GM12892 (cell line): ENCODE data around the gene C4orf50.

Source experiments
- POLR2A ChIP-seq: IDR thresholded peaks from 2 replicates; pipeline ENCODE4 v1.6.1; 2011; ENCODE audit warnings: low read depth, low read length, control low read depth
- POLR2AphosphoS5 ChIP-seq: IDR thresholded peaks from 2 replicates; pipeline ENCODE4 v1.6.1; 2011; ENCODE audit warnings: low read depth, low read length, control low read depth

- TF ChIP-seq POLR2AphosphoS5, result no peak
- TF ChIP-seq POLR2A, result no peak
Observed at GRCh38 chr4:6017800-6018199, 431 bp downstream of the C4orf50 start.
